Activated naive CD4-positive, alpha-beta T cell treated with anti-CD3 and anti-CD28 coated beads for 36 hours (primary cell): ENCODE measurements around the gene RAD21L1. TPM values are rescaled to one million over a fixed set of nuclear protein-coding genes. Genes with fewer than 3 reads are reported as not detected.

Experiments used
- CTCF ChIA-PET: fragments of 350-600 bp; sonication (Branson Sonifier 250); formaldehyde crosslinking; loops from one replicate; lab custom pipeline; 2021; ENCODE audit warnings: antibody characterized with exemption; lab: Charles Lee
- DNase-seq: peaks from one replicate; pipeline ENCODE4 v3.0.0-alpha.2; 2020
- H3K27ac Mint-ChIP-seq: one replicate; pipeline ENCODE4 v1.8.0; 2021; ENCODE audit warnings: mild to moderate bottlenecking, mixed read lengths
- H3K27me3 Mint-ChIP-seq: one replicate; pipeline ENCODE4 v1.8.0; 2021; ENCODE audit warnings: low read depth, mixed read lengths
- H3K36me3 Mint-ChIP-seq: one replicate; pipeline ENCODE4 v1.8.0; 2021; ENCODE audit warnings: low read depth, mixed read lengths
- H3K4me1 Mint-ChIP-seq: one replicate; pipeline ENCODE4 v1.8.0; 2021; ENCODE audit warnings: low read depth, mixed read lengths
- H3K4me3 Mint-ChIP-seq: one replicate; pipeline ENCODE4 v1.8.0; 2021; ENCODE audit warnings: mild to moderate bottlenecking, moderate library complexity, mixed read lengths
- H3K9me3 Mint-ChIP-seq: one replicate; pipeline ENCODE4 v1.8.0; 2021; ENCODE audit warnings: mixed read lengths
- intact Hi-C: fragments of 100-400 bp; cut with micrococcal nuclease; formaldehyde crosslinking; loops from one replicate; pipeline ENCODE4 v1.15.1; 2023
- total RNA-seq, 2 experiments: library from RNA; stranded (reverse); gene quantifications; one replicate each; pipeline ENCODE4 v1.2.3, GENCODE V29; 2021

Gene RAD21L1
- total RNA-seq, 2 experiments from 2014 or later, result not detected

DNA sequence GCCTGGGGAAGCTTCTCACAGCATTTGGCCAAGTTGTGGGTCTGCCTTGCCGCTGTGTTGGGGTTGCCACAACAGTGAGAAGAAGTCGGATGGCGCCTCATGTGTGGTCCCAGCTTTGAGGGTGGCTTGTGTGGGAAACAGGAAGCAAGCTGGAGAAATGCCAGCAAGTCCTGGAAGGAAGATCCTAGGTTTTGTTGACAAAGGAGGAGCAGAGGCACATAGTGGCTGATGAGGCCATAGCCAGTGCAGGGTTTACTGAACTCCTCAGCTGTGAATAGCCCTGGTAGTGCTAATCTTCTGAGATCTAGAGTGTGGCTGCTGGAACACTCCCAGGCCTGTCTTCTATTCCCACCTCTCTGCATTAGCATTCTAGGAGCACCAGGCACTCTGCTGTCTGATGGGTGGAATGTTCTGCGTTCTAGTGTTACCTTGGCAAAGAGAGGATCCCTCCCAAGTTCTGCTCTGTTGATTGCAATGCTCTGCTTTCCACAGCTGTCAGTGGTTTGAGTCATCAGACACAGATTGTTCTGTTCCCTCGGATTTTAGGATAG, 65.4 kb downstream of the RAD21L1 start:
- CTCF ChIA-PET, result interaction anchor here (0.8 to 1.4 kb wide), 2 partner anchors 10 kb away, joined by 3 to 5 read pairs; no protein-coding TSS in a partner anchor
- no peak for DNase-seq
- Mint-ChIP-seq H3K27me3 (no peaks in the 10 kb centered on the region), H3K36me3 (no peaks in the 10 kb centered on the region), H3K9me3 (no peaks in the 10 kb centered on the region), H3K27ac (no peak overlapping the region), H3K4me1 (peaks cover 54% of the 10 kb centered on the region), H3K4me3 (no peak overlapping the region)
- intact Hi-C loops, result loop anchor here (2.0 kb wide), 1 partner anchor 24 kb away; the partner anchor contains the start of gene SNPH

DNA sequence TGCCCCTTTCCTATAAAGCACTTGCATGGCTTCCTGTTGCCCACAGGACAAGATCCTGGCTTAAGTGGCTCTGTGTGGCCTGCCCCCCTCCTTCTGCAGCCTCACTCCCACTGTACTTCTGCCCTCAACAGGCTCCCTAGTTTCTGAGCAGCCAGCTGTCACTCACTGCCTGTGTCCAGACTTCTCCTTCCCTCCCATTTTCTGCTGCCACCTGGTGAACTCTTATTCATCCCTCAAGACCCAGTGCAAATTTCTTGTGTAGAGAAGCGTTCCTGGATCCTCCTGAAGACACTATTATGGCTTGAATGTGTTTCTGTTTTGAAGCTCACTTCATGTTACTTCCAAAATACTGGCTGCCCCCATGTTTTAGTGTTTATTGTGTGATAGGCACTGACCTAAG, 66.8 kb downstream of the RAD21L1 start:
- no peak overlapping the region for H3K27ac Mint-ChIP-seq
- no peak for DNase-seq
- peaks cover 3% of the 10 kb centered on the region for H3K36me3 Mint-ChIP-seq
- intact Hi-C loops, result no loop called here
- CTCF ChIA-PET, result interaction anchor here (1.0 to 1.1 kb wide), 2 partner anchors 12 to 173 kb away, joined by 3 read pairs; no protein-coding TSS in a partner anchor
- H3K9me3 Mint-ChIP-seq, result no peaks in the 10 kb centered on the region
- H3K27me3 Mint-ChIP-seq, result no peaks in the 10 kb centered on the region
- no peak overlapping the region for H3K4me3 Mint-ChIP-seq
- peaks cover 41% of the 10 kb centered on the region for H3K4me1 Mint-ChIP-seq

DNA sequence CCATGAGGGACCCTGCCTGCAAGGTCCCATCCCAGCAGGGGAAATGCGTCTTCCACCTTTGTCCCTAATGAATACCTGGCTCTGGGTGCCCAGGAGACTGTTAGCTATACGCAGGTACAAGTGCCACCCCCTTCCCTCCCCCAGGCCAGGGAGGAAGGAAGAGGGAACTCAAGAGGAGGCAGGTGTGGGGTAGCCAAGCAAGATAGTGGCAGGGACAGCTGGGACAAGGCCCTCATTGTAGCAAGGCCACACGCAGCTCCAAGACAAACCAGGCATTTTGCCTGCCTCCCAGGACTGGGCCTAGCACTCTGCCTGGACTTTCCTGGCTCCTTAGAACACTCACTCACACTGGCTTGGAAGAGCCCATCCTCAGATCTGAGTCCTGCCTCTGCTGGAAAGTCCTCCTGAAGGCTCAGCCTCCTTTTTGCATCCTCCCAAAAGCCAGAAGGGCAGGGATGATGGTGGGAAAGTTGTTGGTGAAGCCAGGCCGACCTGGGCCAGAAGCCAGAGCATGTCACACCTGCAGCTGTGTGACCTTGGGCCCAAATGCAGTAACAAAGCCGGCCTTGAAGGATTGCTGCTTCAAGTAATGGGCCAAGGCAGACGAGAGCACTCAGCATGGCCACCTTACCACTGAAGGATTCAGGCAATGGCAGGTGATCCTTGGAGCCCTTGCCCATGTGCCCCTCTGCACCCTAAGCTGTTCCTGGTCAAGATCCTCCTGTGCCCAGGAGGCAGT, 68.0 kb downstream of the RAD21L1 start:
- peaks cover 33% of the 10 kb centered on the region for H3K4me1 Mint-ChIP-seq
- no peaks in the 10 kb centered on the region for H3K27me3 Mint-ChIP-seq
- DNase-seq, result no peak
- intact Hi-C loops, result no loop called here
- no peak overlapping the region for H3K4me3 Mint-ChIP-seq
- H3K27ac Mint-ChIP-seq, result peak overlapping the region; percentile 27
- CTCF ChIA-PET, result interaction anchor here (0.6 to 1.0 kb wide), 2 partner anchors 14 to 93 kb away, joined by 3 to 4 read pairs; no protein-coding TSS in a partner anchor
- H3K9me3 Mint-ChIP-seq, result no peaks in the 10 kb centered on the region
- H3K36me3 Mint-ChIP-seq, result peaks cover 3% of the 10 kb centered on the region

DNA sequence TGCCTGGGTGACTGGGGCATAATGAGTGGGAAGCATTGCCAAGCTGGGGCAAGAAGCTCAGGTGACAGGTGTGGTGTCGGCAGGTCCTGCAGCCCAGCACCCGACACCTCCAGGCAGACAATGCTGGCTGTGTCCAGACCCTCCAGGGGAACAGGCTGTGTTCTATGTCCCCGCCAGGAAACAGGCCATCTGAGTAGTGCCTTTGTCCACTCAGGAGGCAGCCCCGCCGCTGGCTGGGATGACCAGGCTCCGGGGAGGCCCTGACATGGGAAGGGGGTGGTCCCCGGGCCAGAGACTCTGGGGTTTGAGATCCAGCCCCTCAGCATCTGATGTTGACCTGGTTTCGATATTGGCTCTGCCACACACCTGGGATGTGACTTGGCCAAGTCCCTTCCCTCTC, 68.7 kb downstream of the RAD21L1 start:
- Mint-ChIP-seq H3K4me1 (peaks cover 33% of the 10 kb centered on the region), H3K9me3 (no peaks in the 10 kb centered on the region), H3K36me3 (peaks cover 3% of the 10 kb centered on the region), H3K27me3 (no peaks in the 10 kb centered on the region), H3K4me3 (no peak overlapping the region), H3K27ac (no peak overlapping the region)
- no peak for DNase-seq
- CTCF ChIA-PET, result no interaction called here
- intact Hi-C loops, result no loop called here

GRCh38 chr20:1295276-1295930, 69.6 kb downstream of the RAD21L1 start:
- Mint-ChIP-seq H3K9me3 (no peaks in the 10 kb centered on the region), H3K36me3 (peaks cover 3% of the 10 kb centered on the region), H3K4me3 (no peak overlapping the region), H3K27ac (no peak overlapping the region), H3K4me1 (peaks cover 40% of the 10 kb centered on the region), H3K27me3 (no peaks in the 10 kb centered on the region)
- DNase-seq, result no peak
- intact Hi-C loops, result no loop called here
- CTCF ChIA-PET, result no interaction called here

DNA sequence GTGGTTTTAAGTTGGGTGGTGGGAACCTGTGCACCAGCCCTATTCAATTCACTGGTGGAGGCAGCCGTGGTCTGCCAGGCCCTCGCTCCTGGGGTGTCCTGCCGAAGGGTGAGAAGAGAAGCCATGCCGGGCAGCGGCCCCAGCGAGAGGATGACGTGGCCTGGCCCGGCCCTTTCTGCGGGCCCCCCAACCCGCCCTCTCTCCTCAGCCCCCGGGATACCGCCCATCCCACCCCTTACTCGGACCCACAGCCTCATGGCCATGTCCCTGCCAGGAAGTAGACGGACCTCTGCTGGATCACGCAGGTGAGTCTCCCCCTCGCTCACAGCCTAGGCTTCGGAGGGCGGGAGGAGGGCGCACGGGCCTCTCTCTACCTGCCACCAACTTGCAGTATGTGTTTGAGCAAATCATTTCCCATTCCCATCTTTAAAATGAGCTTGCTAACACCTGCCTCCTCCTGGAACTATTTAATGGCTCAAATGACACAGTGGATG, 70.3 kb downstream of the RAD21L1 start:
- DNase-seq, result no peak
- H3K4me1 Mint-ChIP-seq, result peaks cover 40% of the 10 kb centered on the region
- peaks cover 3% of the 10 kb centered on the region for H3K36me3 Mint-ChIP-seq
- intact Hi-C loops, result no loop called here
- H3K27me3 Mint-ChIP-seq, result no peaks in the 10 kb centered on the region
- CTCF ChIA-PET, result no interaction called here
- H3K4me3 Mint-ChIP-seq, result no peak overlapping the region
- no peak overlapping the region for H3K27ac Mint-ChIP-seq
- no peaks in the 10 kb centered on the region for H3K9me3 Mint-ChIP-seq

DNA sequence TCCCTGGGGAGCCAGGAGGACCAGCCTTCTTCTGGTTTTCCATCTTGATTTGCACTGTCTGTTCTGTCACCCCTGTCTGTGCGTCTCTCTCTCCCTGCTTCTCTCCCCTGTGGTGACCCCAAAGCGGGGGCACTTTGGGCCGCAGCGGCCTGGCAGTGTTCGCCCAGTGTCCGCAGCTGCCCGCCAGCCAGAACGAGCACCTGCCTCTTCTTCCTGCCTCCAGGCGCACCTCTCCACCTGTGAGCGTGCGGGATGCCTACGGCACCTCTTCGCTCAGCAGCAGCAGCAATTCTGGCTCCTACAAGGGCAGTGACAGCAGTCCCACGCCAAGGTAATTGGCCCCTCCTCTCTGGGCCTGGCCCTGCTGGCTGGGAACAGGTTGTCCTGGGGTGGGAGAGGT, 71.1 kb downstream of the RAD21L1 start:
- CTCF ChIA-PET, result no interaction called here
- Mint-ChIP-seq H3K27me3 (no peaks in the 10 kb centered on the region), H3K4me1 (peaks cover 35% of the 10 kb centered on the region), H3K27ac (no peak overlapping the region), H3K4me3 (no peak overlapping the region), H3K9me3 (no peaks in the 10 kb centered on the region), H3K36me3 (peaks cover 3% of the 10 kb centered on the region)
- no peak for DNase-seq
- intact Hi-C loops, result no loop called here

DNA sequence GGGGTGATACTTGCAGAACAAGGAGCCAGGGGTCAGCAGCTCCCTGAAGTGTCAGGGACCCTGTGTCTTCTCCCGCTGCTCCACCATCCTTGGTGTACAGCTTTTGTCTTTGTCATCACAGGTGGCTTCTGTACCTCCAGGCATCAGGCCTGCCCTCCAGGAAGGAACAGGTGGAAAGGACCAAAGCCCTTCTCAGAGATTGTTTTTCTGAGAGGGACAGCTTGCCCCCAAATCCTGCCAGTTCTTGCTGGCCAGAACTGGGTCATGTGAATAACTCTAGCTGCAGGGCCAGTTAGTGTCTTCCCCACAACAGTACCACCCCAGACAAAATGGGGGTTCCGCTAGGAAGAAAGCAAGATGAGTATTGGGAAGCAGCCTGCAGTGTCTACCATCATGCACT, 71.6 kb downstream of the RAD21L1 start:
- intact Hi-C loops, result no loop called here
- no peak overlapping the region for H3K4me3 Mint-ChIP-seq
- H3K27me3 Mint-ChIP-seq, result no peaks in the 10 kb centered on the region
- H3K4me1 Mint-ChIP-seq, result peaks cover 31% of the 10 kb centered on the region
- no peak for DNase-seq
- no peak overlapping the region for H3K27ac Mint-ChIP-seq
- CTCF ChIA-PET, result interaction anchor here (4.2 kb wide), 1 partner anchor 9 kb away, joined by 17 read pairs; no protein-coding TSS in a partner anchor
- H3K36me3 Mint-ChIP-seq, result peaks cover 3% of the 10 kb centered on the region
- H3K9me3 Mint-ChIP-seq, result no peaks in the 10 kb centered on the region

DNA sequence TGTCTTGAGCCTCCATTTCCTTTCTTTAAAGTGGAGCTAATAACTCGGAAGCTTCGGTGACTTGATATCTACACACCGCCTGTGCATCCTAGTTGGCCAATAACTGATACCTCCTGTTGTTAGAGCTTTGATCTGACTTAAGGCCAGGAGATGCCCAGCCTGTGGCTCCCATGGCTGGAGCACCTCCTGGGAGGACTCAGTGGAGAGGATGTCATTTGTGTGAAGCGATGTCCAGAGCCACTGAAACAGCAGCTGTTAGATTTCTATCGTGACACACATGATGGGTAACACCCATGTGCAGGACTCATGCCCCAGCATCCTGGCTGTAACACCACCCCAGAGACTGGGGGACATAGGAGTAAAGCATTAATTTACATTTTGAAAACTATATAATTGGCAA, 72.3 kb downstream of the RAD21L1 start:
- H3K36me3 Mint-ChIP-seq, result peaks cover 3% of the 10 kb centered on the region
- no peak overlapping the region for H3K4me3 Mint-ChIP-seq
- no peak overlapping the region for H3K27ac Mint-ChIP-seq
- no peaks in the 10 kb centered on the region for H3K27me3 Mint-ChIP-seq
- CTCF ChIA-PET, result interaction anchor here (0.7 to 4.2 kb wide), 2 partner anchors 10 to 26 kb away, joined by 4 to 17 read pairs; no protein-coding TSS in a partner anchor
- H3K9me3 Mint-ChIP-seq, result no peaks in the 10 kb centered on the region
- no peak for DNase-seq
- intact Hi-C loops, result no loop called here
- peaks cover 24% of the 10 kb centered on the region for H3K4me1 Mint-ChIP-seq

- no peaks in the 10 kb centered on the region for H3K27me3 Mint-ChIP-seq
- intact Hi-C loops, result no loop called here
Observed at GRCh38 chr20:1298888-1299511, 73.2 kb downstream of the RAD21L1 start.

GRCh38 chr20:1299522-1299921, 73.7 kb downstream of the RAD21L1 start:
- peaks cover 3% of the 10 kb centered on the region for H3K36me3 Mint-ChIP-seq
- CTCF ChIA-PET, result interaction anchor here (1.1 to 4.2 kb wide), 6 partner anchors 11 to 204 kb away, joined by 3 to 17 read pairs (median 4); no protein-coding TSS in a partner anchor
- no peak overlapping the region for H3K27ac Mint-ChIP-seq
- H3K9me3 Mint-ChIP-seq, result no peaks in the 10 kb centered on the region
- intact Hi-C loops, result no loop called here
- H3K4me3 Mint-ChIP-seq, result no peak overlapping the region
- no peaks in the 10 kb centered on the region for H3K27me3 Mint-ChIP-seq
- peaks cover 21% of the 10 kb centered on the region for H3K4me1 Mint-ChIP-seq
- peak; percentile 52 for DNase-seq

More at GRCh38 chr20:1298888-1299511, 73.2 kb downstream of the RAD21L1 start:
- Mint-ChIP-seq H3K4me1 (peaks cover 21% of the 10 kb centered on the region), H3K36me3 (peaks cover 3% of the 10 kb centered on the region), H3K9me3 (no peaks in the 10 kb centered on the region), H3K4me3 (no peak overlapping the region), H3K27ac (no peak overlapping the region)
- DNase-seq, result no peak
- CTCF ChIA-PET, result interaction anchor here (0.7 to 4.2 kb wide), 7 partner anchors 10 to 204 kb away, joined by 3 to 17 read pairs (median 4); no protein-coding TSS in a partner anchor
